SKM-1 (cell line): ENCODE data around the gene CTSH.

Experiments used
- DNase-seq: peaks from one replicate; lab custom pipeline; 2025; ENCODE audit not compliant: unreplicated experiment; lab: John Stamatoyannopoulos, UW

The CTSH gene

DNA sequence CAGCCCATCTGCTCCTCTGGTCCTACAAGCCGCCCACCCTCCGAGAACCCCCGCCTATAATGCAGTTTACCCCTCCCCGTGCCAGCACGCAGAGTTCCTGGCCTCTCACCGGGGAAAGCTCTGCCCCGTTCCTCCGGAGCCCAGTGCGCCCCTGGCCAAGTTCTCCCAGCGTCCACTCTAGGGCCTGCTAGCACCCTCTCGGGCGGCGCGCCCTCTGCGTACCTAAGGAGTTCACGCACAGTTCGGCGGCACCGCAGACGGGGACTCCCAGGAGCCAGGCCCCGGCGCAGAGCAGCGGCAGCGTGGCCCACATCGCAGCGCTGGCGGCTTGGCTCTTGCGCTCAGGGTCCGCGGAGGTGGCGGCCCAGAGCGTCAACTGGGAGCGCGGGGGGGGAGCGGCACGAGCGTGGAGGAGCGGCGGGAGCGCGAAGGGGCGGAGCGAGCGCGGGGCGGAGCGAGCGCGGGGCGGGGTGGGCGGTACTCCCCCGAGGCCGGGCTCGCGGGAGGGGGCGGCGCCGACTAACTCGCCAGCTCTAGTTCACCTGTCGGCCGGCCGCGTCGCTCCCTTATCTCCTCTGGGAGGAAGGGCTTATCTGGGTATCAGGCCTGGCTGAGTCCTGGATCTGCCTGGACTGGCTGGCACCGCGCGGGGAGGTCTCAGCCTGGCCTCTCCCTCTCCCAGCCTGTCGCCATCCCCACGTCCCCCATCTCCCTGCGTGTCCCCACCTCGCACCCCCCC lies at the start of gene CTSH:
Gene CTSH (minus strand): TSS at position 378 of the 739 bp plus-strand sequence. CDS start 65 bp downstream, at position 313.
- DNase-seq: no peak

- no peak for DNase-seq
Observed at GRCh38 chr15:78993931-78994530, 49.2 kb upstream of the CTSH start.

- no peak for DNase-seq
Observed at GRCh38 chr15:78993257-78993930, 48.5 kb upstream of the CTSH start.

- no peak for DNase-seq
Observed at GRCh38 chr15:78992416-78993256, 47.8 kb upstream of the CTSH start.

DNA sequence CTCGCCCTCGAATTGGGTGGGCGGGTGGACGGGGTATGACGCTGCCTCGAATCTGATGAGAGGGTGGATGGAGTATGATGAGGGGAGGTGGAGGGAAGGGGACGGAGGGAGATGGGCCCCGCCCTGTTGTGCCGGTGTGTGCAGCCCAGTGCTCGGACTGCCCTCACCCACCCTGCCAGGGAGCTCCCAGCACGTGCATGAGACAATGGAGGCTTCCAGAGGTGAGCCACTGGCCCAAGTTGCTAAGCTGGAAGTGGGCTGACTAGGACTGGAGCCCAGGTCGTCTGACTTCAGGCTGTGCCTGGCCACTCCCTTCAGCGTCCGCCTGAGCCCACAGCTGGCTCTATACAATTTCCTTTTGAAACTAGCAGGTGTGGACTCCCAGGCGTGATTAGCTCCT lies 47.0 kb upstream of the CTSH start:
- DNase-seq: no peak

- no peak for DNase-seq
Observed at GRCh38 chr15:78991476-78991875, 46.6 kb upstream of the CTSH start.

GRCh38 chr15:78990278-78990677 lies 45.4 kb upstream of the CTSH start:
- no peak for DNase-seq

DNA sequence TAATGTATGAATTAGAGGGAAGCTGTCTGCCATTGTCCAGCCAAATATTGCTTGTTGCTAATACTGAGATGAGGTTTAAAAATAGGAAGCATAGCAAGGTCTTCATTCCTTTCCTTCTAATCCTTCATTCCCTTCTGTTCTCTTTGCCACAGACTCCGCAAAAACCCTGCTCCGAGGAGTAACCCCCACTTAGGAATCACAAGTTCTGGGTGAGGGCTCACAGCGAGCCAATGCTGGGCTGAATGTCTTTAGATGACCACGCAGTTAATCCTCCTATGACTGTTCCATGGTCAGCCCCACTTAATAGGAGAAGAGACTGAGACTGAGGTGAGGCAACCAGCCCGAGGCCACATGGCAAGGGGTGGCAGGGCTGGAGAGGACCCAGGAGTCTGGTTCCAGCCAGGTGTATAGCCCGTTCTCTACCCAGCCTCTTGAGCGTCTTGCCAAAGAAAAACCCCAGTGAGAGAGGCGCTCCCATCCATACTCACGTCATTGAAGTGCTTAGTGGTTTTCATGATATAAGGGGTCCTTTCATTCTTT lies 44.9 kb upstream of the CTSH start:
- DNase-seq: no peak

DNA sequence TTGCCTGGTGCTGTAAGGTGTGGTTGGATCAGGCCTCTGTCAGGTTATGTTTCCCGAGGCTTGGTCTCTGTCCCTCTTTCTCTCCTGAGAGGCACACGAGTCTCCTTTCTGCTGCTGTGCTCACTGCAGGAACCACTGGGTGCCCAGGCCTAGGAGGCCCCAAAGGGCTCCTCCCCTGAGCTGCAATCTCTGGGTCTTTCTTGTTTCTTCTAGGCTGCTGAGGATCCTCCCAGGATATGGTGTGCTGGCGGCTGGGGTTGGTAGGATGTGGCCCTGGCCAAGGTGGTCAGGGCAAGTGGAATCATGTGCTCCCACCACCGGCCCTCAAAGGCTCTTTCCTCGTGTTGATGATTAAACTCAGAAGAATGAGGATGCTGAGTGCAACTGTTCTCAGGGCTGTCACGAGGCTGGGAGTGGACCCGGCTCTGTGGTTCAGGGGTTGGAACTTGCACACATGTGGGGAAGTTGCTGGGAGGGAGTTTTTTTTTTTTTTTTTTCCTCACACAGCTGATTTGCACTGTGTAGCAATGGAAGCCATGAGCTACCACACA lies 43.6 kb upstream of the CTSH start:
- peak; percentile 53 for DNase-seq

GRCh38 chr15:78987556-78988360 lies 42.9 kb upstream of the CTSH start:
- DNase-seq: no peak

DNA sequence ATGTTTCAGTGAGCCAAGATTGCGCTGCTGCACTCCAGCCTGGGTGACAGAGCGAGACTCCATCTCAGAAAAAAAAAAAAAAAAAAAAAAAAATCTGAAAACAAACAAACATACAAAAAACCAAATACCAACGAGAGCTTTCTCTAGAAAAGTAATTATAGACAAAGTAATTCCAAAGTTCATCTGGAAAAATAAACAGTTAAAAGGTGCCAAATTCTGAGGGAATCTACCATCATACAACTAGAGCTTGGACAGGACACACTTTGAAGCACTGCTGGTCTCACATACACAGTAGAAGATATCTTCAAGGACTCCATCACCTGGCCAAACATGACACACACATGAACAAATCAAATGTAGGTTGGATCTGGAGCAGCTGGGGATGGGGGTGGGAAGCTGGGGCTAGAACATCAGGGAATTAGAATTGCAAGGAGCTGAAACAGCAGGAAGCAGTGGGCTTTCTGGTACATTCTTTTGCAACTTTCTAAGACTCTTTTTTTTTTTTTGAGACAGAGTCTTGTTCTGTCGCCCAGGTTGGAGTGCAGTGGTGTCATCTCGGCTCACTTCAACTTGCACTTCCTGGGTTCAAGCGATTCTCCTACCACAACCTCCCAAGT lies 41.1 kb upstream of the CTSH start:
- no peak for DNase-seq

GRCh38 chr15:78984041-78984440 lies 39.2 kb upstream of the CTSH start:
- DNase-seq: no peak

GRCh38 chr15:78983146-78983918 lies 38.5 kb upstream of the CTSH start:
- no peak for DNase-seq

DNA sequence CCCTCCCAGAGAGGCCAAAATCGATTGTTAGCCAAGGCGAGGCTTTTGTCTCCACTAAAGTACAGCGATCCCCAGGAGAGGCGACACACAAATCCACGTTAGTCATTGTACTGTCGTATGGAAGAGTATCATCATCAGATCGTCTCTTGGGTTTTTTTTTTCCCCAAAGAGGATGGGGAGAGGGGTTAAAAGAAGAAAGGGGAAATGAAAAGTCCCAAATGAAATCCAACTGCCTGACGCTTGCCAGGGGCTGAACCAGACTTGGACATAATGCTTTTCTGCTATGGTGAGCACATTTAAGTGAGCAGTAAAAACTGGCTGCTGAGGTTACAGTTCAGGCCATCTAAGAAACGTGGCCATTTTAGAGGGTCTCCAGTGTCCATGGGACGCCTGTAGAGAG lies 37.9 kb upstream of the CTSH start:
- no peak for DNase-seq

DNA sequence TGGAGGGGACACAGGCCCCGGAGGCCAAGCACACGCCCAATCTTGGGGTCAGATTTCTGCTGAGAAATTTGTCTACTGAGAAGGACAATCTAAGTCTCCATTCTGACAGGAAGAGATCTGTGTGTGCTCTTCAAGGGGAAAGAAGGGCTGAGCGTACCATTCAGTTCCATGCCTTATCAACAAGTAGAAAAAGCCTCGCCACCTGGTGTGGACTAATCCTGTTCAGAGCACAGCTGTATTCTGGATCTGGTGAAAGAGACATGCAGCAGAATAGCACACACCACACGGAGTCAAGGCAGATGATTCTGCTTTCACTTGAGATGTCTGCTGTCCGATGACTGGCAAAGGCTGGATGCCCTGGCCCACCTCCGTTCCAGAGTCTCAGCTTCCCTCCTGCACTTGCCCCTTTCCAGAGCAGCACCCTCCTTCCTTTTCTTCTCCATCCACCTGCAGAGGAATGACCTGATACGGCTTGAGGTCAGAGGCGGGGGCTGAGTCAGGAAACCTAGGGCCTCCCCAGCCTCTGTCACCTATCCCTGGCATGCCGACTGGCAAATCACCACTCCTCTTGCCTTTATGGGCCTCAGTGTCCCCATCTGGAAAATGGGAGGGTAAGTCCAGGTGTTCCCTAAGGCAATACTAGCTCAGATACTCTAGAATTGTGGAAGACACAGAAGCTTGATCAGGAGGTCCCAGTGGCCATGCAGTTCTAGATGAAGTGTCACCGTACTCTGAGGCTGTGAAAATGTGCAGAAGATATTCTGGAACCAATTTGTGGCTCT lies 36.9 kb upstream of the CTSH start:
- no peak for DNase-seq

DNA sequence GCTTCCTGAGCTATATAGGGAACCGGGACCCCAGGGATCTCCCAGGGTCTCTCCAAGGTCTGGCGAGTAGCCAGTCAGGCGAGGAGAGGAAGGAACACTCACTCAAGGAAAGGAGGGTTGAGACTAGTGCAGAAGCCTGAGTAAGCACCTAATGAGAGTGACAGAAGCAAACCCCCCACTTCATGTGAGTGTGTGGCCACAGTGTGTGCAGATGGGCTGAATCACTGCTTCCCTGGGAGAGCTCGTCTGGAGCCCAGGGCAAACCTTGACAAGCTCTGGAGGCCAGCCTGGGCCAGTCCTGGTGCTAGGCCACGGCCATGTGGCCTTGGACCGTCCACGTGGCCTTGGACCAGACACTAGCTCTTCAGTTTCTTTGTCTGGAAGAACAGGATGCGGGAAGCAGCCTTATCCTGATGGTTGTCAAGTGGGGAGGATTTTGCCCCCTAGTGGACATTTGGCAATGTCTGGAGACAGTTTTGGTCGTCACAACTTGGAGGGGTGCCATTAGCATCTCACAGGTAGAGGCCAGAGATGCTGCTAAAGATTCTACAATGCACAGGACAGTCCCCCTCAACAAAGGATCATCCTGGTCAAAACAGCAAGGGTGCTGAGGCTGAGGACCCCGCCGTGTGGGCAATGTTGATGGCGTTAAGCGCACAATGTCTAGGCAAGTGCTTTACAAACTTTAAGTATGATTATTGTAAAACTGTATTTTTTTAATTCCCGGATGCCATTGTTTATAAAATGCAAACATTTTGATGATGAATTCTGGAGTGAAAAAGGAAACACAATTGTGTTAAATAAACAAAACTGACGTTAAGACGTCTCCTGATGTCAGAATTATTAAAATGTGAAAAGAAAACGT lies 34.8 kb upstream of the CTSH start:
- peak; percentile 23 for DNase-seq

DNA sequence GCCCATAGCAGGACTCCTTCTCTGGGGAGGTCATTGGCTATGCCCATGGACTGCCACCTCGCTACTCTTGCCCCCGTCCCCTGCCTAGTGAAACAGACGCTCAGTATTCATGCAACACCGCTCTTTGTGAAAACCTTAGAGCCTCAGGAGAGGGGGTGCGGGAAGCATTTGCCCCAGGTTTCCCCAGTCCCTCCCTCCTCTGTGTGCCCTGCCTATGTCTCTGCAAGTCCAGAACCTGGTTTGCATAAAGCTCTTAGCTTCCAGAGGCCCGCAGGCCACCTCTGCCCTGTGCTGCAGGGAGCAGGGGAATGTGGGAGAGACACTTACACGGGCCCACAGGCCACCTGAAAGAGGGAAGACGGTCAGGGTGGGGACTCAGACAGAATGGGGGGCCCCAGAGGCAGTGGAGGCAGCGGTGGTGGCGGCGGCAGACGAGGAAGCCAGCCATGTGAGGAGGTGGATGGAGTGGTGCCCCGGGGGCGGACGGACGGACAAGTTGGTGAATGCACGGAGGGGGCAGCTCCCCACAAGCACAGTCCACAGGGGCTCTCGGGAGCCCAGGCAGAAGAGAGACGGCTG lies 33.8 kb upstream of the CTSH start:
- no peak for DNase-seq
